Kidney glomerular epithelial cell (primary cell): ENCODE measurements around the gene SLC36A3.
A peak's percentile ranks its signal among the peaks of the same experiment; 100 is the strongest.
"Not testable (repeated sequence)": the region's sequence is repeated elsewhere in the genome, so short reads cannot be mapped to it uniquely, and the experiment has no call there.

ENCODE experiments used
- DNase-seq: peaks from one replicate; lab custom pipeline; 2025; lab: John Stamatoyannopoulos, UW

Gene SLC36A3

GRCh38 chr5:151258816-151259215 is 44.8 kb downstream of the SLC36A3 start:
- no peak for DNase-seq

GRCh38 chr5:151258201-151258611 is 45.4 kb downstream of the SLC36A3 start:
- DNase-seq = no peak

GRCh38 chr5:151257731-151258181 is 45.8 kb downstream of the SLC36A3 start:
- no peak for DNase-seq

DNA sequence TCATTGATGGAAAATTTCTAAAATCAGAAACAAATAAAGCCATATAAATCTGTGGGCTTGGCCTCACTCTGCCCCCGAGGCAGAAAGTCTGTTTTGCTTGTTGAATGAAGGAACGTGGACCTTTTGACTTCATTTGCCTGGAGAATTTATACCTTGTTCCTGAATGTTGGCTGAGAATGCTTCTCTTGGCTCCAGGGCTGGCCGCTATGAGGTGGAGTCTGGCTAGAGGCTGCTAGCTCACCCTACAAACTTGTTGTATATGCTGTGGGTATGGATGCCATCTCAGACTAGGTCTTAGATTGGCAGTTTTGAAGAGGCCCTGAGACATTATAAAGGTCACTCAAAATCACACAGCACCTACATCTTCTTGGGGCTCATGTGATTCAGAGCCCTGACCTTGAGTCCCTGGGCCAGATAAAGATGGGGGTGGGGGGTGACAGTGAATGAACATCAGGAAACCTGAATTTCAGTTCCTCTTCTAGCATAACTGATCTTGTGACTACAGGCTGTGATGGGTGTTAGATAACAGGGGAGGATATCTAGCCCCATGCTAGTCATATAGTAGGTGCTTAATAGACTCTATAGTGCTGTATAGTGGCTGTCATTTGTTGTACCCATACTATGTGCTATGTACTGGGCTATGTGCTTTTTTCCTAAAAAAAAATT is 47.8 kb downstream of the SLC36A3 start:
- DNase-seq = no peak

DNA sequence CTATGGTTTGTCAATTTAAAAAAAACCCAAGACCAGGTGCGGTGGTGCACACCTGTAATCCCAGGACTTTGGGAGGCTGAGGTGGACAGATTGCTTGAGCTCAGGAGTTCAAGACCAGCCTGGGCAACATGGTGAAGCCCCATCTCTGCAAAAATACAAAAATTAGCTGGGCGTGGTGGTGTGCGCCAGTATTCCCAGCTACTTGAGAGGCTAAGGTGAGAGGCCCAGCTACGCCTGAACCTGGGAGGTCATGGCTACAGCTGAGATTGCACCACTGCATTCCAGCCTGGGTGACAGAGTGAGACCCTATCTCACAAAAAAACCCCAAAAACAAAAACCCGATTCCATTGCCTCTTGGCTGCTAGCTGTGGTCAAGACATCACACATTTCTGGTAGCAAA is 48.6 kb downstream of the SLC36A3 start:
- not testable (repeated sequence) for DNase-seq

GRCh38 chr5:151254556-151254955 is 49.0 kb downstream of the SLC36A3 start:
- no peak for DNase-seq

- DNase-seq = no peak
These were observed 50.0 kb downstream of the SLC36A3 start for GRCh38 chr5:151253605-151253950.

DNA sequence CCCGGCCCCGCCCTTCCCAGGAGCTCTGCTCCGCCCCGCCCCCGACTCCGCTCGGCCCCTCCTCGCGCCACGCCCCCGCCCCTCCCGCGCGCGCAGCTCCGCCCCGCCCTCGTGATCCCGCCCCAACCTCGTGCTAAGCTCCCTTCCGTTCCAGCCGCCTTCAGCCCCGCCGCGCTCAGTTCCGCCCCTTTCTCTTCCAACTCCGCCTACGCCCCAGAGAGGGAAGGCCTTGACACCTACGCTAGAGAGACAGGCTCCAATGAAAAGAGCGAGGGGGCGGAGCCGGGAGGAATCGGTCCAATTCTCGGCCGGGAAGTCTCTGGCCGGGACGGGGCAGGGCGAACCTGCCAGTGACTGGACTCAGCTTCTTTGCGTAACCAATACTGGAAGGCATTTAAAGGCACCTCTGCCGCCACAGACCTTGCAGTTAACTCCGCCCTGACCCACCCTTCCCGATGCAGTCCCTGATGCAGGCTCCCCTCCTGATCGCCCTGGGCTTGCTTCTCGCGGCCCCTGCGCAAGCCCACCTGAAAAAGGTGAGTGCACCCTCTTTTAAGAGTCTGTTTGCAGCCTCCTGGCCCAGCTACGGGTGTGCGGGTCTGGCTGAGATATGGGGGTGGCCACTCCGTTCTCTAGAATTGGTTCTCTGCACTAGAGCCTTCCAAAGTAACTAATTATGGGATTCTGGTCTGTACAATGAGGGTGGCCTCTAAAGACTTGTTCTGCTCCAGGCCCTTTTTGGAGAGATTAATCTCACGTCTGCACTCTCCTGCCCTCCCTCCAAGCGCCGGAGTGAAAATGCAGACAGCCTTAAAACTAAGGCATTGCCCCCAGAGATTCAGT is 50.6 kb downstream of the SLC36A3 start, which contains the start of gene GM2A:
TSS of gene GM2A (plus strand) at position 424 of the 843 bp plus-strand sequence. CDS start at position 456, 32 bp downstream.
- DNase-seq = peak; percentile 99

GRCh38 chr5:151251621-151252020 is 51.9 kb downstream of the SLC36A3 start:
- no peak for DNase-seq

GRCh38 chr5:151251001-151251551 is 52.5 kb downstream of the SLC36A3 start:
- no peak for DNase-seq

- DNase-seq = no peak
These were observed 53.1 kb downstream of the SLC36A3 start for GRCh38 chr5:151250346-151251000.

- no peak for DNase-seq
These were observed 54.3 kb downstream of the SLC36A3 start for GRCh38 chr5:151249281-151249680.

DNA sequence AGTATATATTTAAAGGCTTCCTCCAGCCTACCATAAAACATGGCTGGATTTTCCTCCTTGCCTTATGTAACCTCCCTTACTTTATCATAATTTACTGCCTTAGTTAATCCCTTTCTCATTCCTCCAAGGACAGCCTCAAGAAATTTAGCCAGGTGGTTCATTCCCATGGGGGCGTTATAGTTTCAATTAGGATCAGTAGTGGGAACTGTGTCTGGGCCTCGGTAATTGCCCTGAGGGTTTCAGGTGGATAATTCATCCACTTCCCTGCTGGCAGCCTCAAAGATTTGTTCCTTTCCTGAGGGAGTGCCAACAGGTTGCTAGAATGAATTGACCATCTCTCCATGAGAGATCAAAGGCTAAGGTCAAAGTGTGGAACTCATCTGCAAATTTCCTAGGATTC is 54.9 kb downstream of the SLC36A3 start:
- no peak for DNase-seq

DNA sequence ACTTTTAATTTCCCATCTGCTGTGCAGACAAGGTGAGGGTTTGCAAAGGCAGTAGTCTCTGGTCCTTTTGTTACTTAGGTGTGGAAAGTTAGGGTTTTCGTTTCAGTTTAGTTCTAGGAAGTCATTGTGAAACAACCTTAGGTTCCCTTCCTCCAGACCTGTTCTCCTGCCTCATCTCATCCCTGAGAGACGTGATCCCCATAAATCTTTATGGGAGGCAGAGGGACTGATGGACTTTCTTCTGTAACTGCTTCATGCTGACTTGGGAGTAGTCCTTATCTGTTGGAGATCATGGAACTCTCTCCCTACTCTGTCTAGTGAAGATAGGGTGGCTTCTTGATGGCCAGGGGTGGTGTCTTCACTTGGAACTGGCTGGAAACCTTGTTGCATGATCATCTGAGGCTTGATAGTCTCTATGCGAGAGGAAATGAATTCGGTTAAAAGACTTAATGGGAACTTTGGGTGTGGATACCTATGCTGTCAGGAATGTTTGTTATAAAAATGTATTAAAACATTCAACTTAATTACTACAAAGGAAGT is 57.8 kb downstream of the SLC36A3 start:
- no peak for DNase-seq

GRCh38 chr5:151244206-151244605 is 59.4 kb downstream of the SLC36A3 start:
- no peak for DNase-seq

DNA sequence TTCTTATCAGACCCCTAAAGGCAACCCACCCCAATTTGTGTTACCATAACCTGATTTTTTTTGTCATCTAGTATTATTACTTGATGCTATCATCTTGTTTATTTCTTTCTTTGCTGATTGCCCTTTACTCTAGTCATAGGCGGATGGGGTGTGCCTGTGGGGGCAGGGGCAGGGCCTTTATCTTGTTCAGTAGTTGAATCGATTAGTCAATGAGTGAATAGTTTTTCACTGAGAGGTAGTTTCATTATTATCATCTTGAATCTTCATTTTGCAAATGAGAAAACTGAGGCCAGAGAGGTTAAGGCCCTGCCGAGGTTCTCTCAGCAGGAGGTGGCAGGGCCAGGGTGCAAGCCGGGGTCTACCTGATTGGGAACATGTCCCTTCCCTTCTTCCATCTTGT is 60.0 kb downstream of the SLC36A3 start:
- DNase-seq = no peak

DNA sequence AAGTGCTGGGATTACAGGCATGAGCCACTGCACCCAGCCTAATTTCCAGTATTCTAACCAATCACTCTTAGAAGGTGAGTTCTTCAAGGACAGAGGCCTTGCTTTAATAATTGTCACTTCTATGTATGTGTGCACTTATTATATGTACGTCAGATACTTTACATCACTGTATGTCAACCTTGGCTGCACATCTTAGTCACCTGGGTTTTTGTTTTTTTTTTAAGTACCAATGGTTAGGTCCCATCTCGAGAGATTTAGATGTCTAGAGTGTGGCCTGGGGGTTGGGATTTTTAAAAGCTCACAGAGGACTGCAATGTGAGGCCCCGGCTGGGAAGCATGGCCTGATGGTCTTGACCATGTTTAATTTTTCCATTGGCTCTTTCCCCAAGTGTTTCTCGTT is 60.4 kb downstream of the SLC36A3 start:
- DNase-seq = no peak

- no peak for DNase-seq
These were observed 62.5 kb downstream of the SLC36A3 start for GRCh38 chr5:151240924-151241635.

- not testable (repeated sequence) for DNase-seq
These were observed 63.2 kb downstream of the SLC36A3 start for GRCh38 chr5:151240268-151240835.

DNA sequence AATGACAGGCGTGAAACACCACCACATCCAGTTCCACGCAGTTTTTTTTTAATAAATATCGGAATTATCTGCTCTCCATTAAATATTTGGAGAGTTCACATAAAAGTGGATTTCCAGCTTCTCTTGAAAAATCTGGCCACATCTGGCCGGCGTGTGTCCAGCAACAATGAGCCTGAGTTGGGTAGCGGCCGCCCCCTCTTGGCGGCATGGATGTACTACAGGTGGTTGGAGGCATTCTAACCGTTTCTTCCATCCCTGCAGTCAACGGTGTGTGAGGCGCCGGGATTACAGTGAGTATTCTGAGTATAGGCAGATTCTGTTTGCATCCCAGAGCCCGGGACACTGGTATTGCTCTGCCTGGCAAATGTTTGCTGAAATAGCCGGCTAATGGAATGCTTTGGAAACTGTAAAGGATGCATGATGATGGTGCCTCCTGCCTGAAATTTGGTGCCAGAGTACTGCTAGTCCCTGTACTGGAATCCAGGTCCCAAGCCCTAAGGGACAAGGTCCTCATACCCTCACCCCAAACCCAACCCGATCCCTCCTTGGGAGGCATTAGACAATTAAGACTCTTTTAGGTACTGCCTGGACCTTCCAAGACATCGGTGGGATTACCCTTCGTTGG is 64.2 kb downstream of the SLC36A3 start:
- DNase-seq = peak; percentile 61

DNA sequence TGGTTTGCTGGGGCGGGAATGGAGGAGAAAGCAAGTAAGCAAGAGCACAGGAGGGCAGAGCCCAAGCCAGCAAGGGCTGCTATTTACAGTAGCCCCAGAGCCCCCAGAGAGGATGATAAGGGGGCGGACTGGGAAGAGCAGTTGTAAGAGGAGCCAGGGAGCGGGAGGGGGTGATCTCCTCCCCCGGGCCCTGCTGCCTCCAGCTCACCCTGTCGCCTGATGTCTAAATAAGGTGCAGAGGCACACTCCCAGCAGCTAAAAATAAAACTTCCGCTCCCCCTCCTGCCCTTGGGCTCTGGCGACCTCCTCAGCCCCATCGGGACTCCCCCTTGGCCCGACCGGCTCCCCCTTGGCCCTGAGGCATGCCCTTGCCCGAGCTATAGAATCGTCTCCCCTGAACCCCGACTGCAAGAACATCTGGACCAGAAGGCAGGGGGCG is 65.2 kb downstream of the SLC36A3 start:
- no peak for DNase-seq
